Neuronal stem cell (in vitro differentiated cells): Measurements from ENCODE around the gene ADARB1.

Source experiments
- DNase-seq: peaks from one replicate; pipeline ENCODE4 v3.0.0-alpha.2; 2013; ENCODE audit warnings: low spot score
- H2AFZ ChIP-seq: one replicate; pipeline ENCODE4 v1.6.1; 2013; ENCODE audit warnings: mild to moderate bottlenecking, low read length, inconsistent platforms
- H2AK5ac ChIP-seq: 2 replicates; pipeline ENCODE4 v1.6.1; 2013; ENCODE audit warnings: low read depth, mild to moderate bottlenecking, inconsistent platforms, low read length, moderate library complexity, mixed read lengths
- H2BK120ac ChIP-seq: 2 replicates; pipeline ENCODE4 v1.6.1; 2013; ENCODE audit warnings: low read depth, mild to moderate bottlenecking, inconsistent platforms, low read length, moderate library complexity, mixed read lengths
- H2BK12ac ChIP-seq: one replicate; pipeline ENCODE4 v1.6.1; 2013; ENCODE audit warnings: low read length, inconsistent platforms
- H2BK15ac ChIP-seq: 2 replicates; pipeline ENCODE4 v1.6.1; 2013; ENCODE audit warnings: mild to moderate bottlenecking, low read length, inconsistent platforms, mixed read lengths
- H2BK5ac ChIP-seq: one replicate; pipeline ENCODE4 v1.6.1; 2013; ENCODE audit warnings: inconsistent platforms, mild to moderate bottlenecking, low read length, moderate library complexity
- H3K14ac ChIP-seq: one replicate; pipeline ENCODE4 v1.6.1; 2013; ENCODE audit warnings: low read length, inconsistent platforms
- H3K18ac ChIP-seq: 2 replicates; pipeline ENCODE4 v1.6.1; 2013; ENCODE audit warnings: low read length, inconsistent platforms
- H3K23ac ChIP-seq: 2 replicates; pipeline ENCODE4 v1.6.1; 2013; ENCODE audit warnings: low read depth, mild to moderate bottlenecking, mixed read lengths, low read length, inconsistent platforms; ENCODE audit not compliant: poor library complexity
- H3K27ac ChIP-seq: replicated peaks from 3 replicates; pipeline ENCODE4 v1.5.1; 2013; ENCODE audit warnings: low read length, inconsistent platforms
- H3K27me3 ChIP-seq, 3 experiments: 2 replicates each; pipeline ENCODE4 v1.6.1; 2013; ENCODE audit warnings: low read length in 3 of 3, mild to moderate bottlenecking in 2 of 3, inconsistent platforms in 1 of 3, low read depth in 1 of 3, mixed read lengths in 1 of 3, moderate library complexity in 1 of 3; ENCODE audit not compliant: control insufficient read depth in 3 of 3, insufficient read depth in 3 of 3
- H3K36me3 ChIP-seq, 2 donors: replicated peaks in 1 of 2; 2 replicates each; pipeline ENCODE4 v1.6.1; 2013; ENCODE audit warnings: low read length in 2 of 2; ENCODE audit not compliant: control insufficient read depth in 2 of 2, insufficient read depth in 2 of 2
- H3K4ac ChIP-seq: 2 replicates; pipeline ENCODE4 v1.6.1; 2013; ENCODE audit warnings: inconsistent platforms, mild to moderate bottlenecking, low read length, moderate library complexity
- H3K4me1 ChIP-seq, 2 donors: 1 replicate in 1 of 2; 2 replicates in 1 of 2; pipeline ENCODE4 v1.6.1; 2013; ENCODE audit warnings: low read length in 2 of 2, low read depth in 1 of 2; ENCODE audit not compliant: control insufficient read depth in 2 of 2, insufficient read depth in 1 of 2
- H3K4me2 ChIP-seq: one replicate; pipeline ENCODE4 v1.6.1; 2013; ENCODE audit warnings: mild to moderate bottlenecking, low read length, inconsistent platforms; ENCODE audit not compliant: insufficient read depth, poor library complexity, severe bottlenecking
- H3K4me3 ChIP-seq, 2 donors: 2 replicates each; pipeline ENCODE4 v1.5.1; 2013; ENCODE audit warnings: low read length in 2 of 2, mild to moderate bottlenecking in 2 of 2, inconsistent platforms in 1 of 2, moderate library complexity in 1 of 2
- H3K79me1 ChIP-seq: one replicate; pipeline ENCODE4 v1.6.1; 2013; ENCODE audit warnings: low read depth, mild to moderate bottlenecking, inconsistent platforms, low read length, moderate library complexity
- H3K9ac ChIP-seq: one replicate; pipeline ENCODE4 v1.6.1; 2013; ENCODE audit warnings: mild to moderate bottlenecking, low read depth, low read length, inconsistent platforms; ENCODE audit not compliant: poor library complexity
- H3K9me3 ChIP-seq, 2 donors: replicated peaks in 1 of 2; 2 replicates each; pipeline versions ENCODE3 to v1.6.1; 2013; ENCODE audit warnings: low read length in 2 of 2, mild to moderate bottlenecking in 2 of 2, inconsistent platforms in 1 of 2, low read depth in 1 of 2, mixed read lengths in 1 of 2, moderate library complexity in 1 of 2; ENCODE audit not compliant: control insufficient read depth in 2 of 2, insufficient read depth in 1 of 2
- H4K8ac ChIP-seq: one replicate; pipeline ENCODE4 v1.6.1; 2013; ENCODE audit warnings: low read depth, mild to moderate bottlenecking, inconsistent platforms, low read length, moderate library complexity
- H4K91ac ChIP-seq: one replicate; pipeline ENCODE4 v1.6.1; 2013; ENCODE audit warnings: low read length, low read depth, mild to moderate bottlenecking, inconsistent platforms; ENCODE audit not compliant: poor library complexity
- WGBS, 2 donors: extraction: QIAGEN DNeasy Blood & Tissue Kit; methylation state at CpG; one replicate each; pipeline ENCODE4 v1.1.7; 2013; ENCODE audit warnings: missing lambda C conversion rate in 2 of 2, mixed read lengths in 1 of 2; ENCODE audit not compliant: insufficient read length in 2 of 2, insufficient replicate concordance in 1 of 2; ENCODE audit errors: extremely low coverage in 2 of 2; 5-methylcytosine and 5-hydroxymethylcytosine counted together

ADARB1 gene

GRCh38 chr21:45204395-45204794, 130.0 kb downstream of the ADARB1 start:
- no peak overlapping the region for H3K18ac ChIP-seq
- H3K23ac ChIP-seq, result no peak overlapping the region
- H3K36me3 ChIP-seq, result no peaks in the 10 kb centered on the region
- no peak overlapping the region for H3K27ac ChIP-seq
- H3K4me2 ChIP-seq, result no peak overlapping the region
- no peak overlapping the region for H2BK120ac ChIP-seq
- DNase-seq, result no peak
- no peak overlapping the region for H3K4me3 ChIP-seq
- no peak overlapping the region for H3K9ac ChIP-seq
- no peak overlapping the region for H2AK5ac ChIP-seq
- H3K4ac ChIP-seq, result no peak overlapping the region
- H2AFZ ChIP-seq, result no peak overlapping the region
- H3K4me1 ChIP-seq, result no peaks in the 10 kb centered on the region
- WGBS, 2 donors, result no CpG with 5 or more reads among the region's 11 CpGs
- H4K91ac ChIP-seq, result no peak overlapping the region
- H3K27me3 ChIP-seq, result no peaks in the 10 kb centered on the region
- H3K14ac ChIP-seq, result no peak overlapping the region
- no peak overlapping the region for H2BK15ac ChIP-seq
- no peak overlapping the region for H4K8ac ChIP-seq
- H3K9me3 ChIP-seq, result peaks cover 0 to 1% of the 10 kb centered on the region in 2 donors
- no peak overlapping the region for H2BK5ac ChIP-seq
- H3K79me1 ChIP-seq, result no peaks in the 10 kb centered on the region
- H2BK12ac ChIP-seq, result no peak overlapping the region

GRCh38 chr21:45207839-45208626, 133.7 kb downstream of the ADARB1 start:
- Histone ChIP-seq H3K14ac (no peak overlapping the region), H3K27me3 (no peaks in the 10 kb centered on the region), H3K4me2 (no peak overlapping the region), H2BK12ac (no peak overlapping the region), H3K27ac (no peak overlapping the region), H3K23ac (no peak overlapping the region), H3K4me1 (peaks cover 0 to 3% of the 10 kb centered on the region in 2 donors), H2BK120ac (no peak overlapping the region), H2BK15ac (no peak overlapping the region), H3K9me3 (peaks cover 0 to 1% of the 10 kb centered on the region in 2 donors), H4K8ac (no peak overlapping the region), H3K36me3 (peaks cover 0 to 2% of the 10 kb centered on the region in 2 donors), H3K4me3 (peak overlapping the region in 1 of 2 donors; percentile 66), H3K18ac (no peak overlapping the region), H3K79me1 (no peaks in the 10 kb centered on the region), H4K91ac (no peak overlapping the region), H3K4ac (no peak overlapping the region), H2AFZ (no peak overlapping the region), H2AK5ac (no peak overlapping the region), H2BK5ac (no peak overlapping the region), H3K9ac (no peak overlapping the region)
- no peak for DNase-seq
- no CpG with 5 or more reads among the region's 9 CpGs for WGBS, 2 donors

GRCh38 chr21:45208627-45208951, 134.2 kb downstream of the ADARB1 start:
- no peak overlapping the region for H3K4me2 ChIP-seq
- H3K18ac ChIP-seq, result no peak overlapping the region
- H3K79me1 ChIP-seq, result no peaks in the 10 kb centered on the region
- no peak for DNase-seq
- no peak overlapping the region for H4K8ac ChIP-seq
- H2BK12ac ChIP-seq, result no peak overlapping the region
- H3K4me1 ChIP-seq, result peaks cover 0 to 3% of the 10 kb centered on the region in 2 donors
- H2BK120ac ChIP-seq, result no peak overlapping the region
- no peak overlapping the region for H2AFZ ChIP-seq
- H3K36me3 ChIP-seq, result peaks cover 0 to 2% of the 10 kb centered on the region in 2 donors
- peak overlapping the region; percentile 63 for H3K9ac ChIP-seq
- H3K27ac ChIP-seq, result no peak overlapping the region
- H3K4ac ChIP-seq, result no peak overlapping the region
- H3K27me3 ChIP-seq, result no peaks in the 10 kb centered on the region
- peaks cover 0 to 1% of the 10 kb centered on the region in 2 donors for H3K9me3 ChIP-seq
- H2BK5ac ChIP-seq, result no peak overlapping the region
- no peak overlapping the region for H2AK5ac ChIP-seq
- no peak overlapping the region for H3K23ac ChIP-seq
- H3K4me3 ChIP-seq, result peak overlapping the region in 1 of 2 donors; percentile 66
- WGBS, 2 donors, result no CpG with 5 or more reads among the region's 6 CpGs
- H3K14ac ChIP-seq, result no peak overlapping the region
- H2BK15ac ChIP-seq, result no peak overlapping the region
- no peak overlapping the region for H4K91ac ChIP-seq

- Histone ChIP-seq H2AFZ (no peak overlapping the region), H3K27ac (no peak overlapping the region), H2BK12ac (no peak overlapping the region), H2BK120ac (no peak overlapping the region), H2BK15ac (no peak overlapping the region), H3K9me3 (peaks cover 0 to 1% of the 10 kb centered on the region in 2 donors), H3K4ac (no peak overlapping the region), H3K14ac (no peak overlapping the region), H3K9ac (no peak overlapping the region), H3K4me2 (no peak overlapping the region), H3K18ac (no peak overlapping the region), H2BK5ac (no peak overlapping the region), H2AK5ac (no peak overlapping the region), H3K4me1 (peaks cover 0 to 3% of the 10 kb centered on the region in 2 donors), H3K4me3 (no peak overlapping the region), H3K79me1 (no peaks in the 10 kb centered on the region), H4K91ac (no peak overlapping the region), H3K23ac (no peak overlapping the region), H4K8ac (no peak overlapping the region), H3K27me3 (no peaks in the 10 kb centered on the region), H3K36me3 (peaks cover 0 to 2% of the 10 kb centered on the region in 2 donors)
- no peak for DNase-seq
- WGBS, 2 donors, result no CpG with 5 or more reads among the region's 3 CpGs
These were observed 134.7 kb downstream of the ADARB1 start for GRCh38 chr21:45209046-45209445.
